Activated CD4-positive, alpha-beta T cell treated with anti-CD3 and anti-CD28 coated beads, Interleukin-2, amount 50 U/mL, for 4 hours (primary cell): ENCODE measurements around the gene NUAK1.

Experiments
- DNase-seq, 2 experiments: peaks; one replicate each; pipeline ENCODE4 v3.0.0-alpha.2; 2020

The NUAK1 gene

DNA sequence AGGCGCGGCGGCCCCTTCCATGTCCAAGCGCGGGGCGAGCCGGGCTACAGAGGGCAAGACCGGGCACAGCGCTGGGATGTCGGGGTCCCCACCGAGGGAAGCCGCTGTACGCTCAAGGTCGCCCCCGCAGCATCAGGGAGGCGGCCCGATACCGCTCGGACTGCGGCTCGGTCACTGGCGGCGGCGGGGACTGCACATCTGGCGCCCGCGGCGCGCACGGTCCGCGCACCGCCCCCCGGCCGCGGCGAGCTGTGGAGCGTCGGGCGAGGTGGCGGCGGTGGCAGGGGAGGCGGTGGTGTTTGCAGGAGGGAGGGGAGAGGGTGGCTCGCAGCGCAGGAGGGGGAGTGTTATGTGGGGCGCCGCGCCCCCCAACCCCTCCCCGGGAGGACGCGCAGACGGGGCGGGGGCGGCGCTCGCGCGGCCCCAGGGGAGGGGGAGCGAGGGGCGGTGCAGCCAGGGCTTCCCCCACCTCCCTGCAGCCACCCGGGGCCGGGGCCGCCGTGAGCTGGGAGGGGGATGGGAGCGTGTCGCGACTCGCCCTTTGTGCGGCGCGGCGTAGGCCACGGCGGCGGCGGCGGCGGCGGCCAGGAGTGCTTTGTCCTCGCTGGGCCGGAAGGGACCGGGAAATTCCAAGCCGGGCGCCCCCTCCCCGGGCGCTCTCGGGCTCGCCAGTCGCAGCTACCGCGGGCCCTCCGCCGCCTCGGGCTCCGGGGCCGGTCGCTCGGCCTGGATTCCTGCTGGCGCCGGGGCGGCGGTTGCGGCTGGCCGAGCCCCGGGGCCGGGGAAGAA, at the start of gene NUAK1:
NUAK1 (minus strand) TSS at position 322 of the 789 bp plus-strand sequence; CDS start at position 21, 301 bp downstream.
- DNase-seq: no peak

DNA sequence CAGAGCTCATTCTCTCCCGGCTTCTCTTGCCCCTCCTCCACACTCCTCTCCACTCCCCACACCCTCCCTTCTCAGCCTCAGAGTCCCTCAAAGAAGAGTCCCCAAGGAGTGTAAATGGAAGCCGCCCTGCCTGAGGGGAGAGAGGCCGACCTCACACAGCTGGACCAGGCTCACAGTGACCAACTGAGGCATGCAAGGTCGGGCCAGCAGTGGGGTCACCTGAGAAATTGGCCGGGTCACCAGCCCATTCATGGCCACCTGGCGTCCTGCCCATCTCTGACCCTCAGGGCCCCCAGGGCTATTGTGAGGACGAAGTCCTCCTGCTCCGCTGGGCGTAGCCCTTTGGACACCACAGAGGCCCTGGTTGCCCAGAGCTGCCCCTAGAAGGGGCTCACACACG, 49.5 kb upstream of the NUAK1 start:
- DNase-seq: no peak

DNA sequence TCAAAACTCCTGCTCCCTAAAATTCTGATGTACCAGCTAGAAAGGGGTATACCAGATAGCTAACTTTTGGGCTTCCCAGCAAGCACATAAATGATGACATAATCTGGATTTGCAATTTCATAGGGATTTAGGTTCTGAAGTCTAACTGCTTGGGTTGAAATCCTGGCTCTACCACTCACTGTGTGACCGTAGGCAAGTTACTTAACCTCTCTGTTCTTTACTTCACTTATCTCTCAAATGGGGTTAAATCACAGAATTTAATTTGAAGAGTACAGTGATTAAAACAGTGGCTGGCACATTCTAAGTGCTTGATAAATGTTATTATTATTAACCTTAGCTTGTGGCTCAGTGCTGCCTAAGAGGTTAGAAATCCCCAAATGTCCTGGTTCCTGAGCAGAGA, 49.1 kb upstream of the NUAK1 start:
- no peak for DNase-seq

DNA sequence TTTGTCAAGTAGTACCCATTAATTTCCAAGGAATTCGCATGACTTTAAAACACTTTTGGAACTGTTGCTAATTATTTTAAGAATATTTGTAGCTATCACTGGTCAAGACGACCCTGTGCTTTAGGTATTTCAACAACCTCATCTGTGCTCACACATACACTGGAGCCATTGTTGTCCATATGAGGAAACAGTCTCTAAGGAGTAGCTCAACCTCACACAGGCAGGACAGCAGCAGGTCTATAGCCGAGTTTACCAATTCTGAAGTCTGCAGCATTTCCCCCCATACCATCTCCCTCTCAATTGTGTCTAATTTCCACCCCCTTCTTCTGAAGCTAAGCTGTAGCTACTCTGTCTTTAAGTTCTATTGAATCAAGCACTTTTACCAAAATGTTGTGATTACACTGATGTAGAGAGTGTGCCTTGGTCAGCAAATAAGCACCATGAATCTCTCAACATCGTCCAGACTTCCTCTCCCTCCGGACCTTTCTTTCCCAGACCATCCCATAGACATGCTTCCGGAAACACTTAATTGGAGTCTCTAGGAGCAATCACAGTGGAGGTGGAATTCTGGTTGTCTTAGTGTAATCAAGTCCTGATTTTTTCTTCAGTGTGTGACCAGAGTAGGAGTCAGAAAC, 48.5 kb upstream of the NUAK1 start:
- DNase-seq: no peak

DNA sequence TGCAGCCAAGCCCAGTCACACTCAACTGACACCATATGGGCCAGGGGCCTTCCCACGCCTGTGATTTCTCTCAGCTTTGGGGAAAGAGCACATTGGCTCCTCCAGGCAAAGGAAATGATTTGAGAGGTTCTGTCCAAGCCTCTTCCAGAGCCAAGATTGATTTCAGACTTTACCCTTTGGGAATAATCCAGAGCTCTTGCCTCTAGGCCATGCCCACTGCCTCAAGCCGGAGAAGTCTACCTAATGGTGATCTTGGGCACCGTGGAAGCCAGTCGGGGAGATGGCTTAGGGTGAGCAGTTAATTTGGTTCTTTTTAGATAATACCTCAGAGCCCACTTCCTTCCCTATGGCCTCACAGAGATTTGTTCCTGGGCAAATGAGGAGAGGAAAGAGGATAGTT, 45.0 kb upstream of the NUAK1 start:
- DNase-seq: no peak

DNA sequence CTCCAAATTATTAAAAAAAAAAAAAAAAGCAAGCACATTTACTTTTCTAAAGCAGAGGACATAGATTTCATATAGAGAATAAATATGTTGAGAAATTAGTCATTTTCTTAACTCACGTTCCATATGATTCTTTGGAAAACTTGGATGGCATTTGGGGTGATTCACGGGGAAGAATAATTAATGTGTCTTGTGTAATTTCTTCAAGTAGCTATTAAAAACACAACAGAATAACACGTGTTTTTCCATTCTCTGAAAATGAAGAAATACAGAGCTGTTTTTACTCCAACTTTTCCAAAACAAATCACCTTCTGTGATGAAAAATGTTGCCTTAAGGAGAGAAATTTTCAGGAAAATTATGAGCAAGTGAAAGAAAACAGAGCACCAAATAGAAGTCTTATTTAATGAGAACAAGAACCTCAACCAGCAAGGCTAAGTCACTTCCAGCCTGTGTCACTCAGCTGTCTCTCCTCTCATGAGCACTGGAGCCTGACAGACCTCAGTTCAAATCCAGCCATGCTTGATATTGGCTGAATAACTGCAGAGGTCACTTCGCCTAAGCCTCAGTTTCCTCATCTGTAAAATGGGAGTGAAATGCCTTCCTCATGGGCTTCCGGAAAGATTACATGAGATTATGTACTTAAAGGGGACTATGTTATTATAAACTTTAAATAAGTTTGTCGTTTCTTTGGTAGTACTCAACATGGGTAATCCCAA, 42.8 kb upstream of the NUAK1 start:
- no peak for DNase-seq

DNA sequence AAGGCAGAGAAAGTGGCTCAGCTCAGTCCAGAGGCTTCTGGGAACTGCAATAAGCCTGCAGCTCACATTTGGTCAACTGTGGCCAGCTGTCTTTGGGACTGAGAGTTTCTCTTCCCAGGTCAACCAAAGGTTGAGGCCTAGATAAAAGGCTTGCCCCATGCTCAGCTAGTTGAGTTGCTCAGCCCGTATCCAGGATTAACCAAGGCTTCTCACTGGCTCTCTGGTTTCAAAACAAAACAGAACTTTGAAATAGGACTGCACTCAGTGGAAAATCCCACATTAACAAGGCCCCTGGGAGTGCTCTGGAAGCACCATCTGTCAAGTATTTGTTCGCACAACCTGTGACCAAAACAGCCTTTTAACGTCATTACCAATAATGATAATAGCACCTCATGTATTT, 40.3 kb upstream of the NUAK1 start:
- DNase-seq: no peak

DNA sequence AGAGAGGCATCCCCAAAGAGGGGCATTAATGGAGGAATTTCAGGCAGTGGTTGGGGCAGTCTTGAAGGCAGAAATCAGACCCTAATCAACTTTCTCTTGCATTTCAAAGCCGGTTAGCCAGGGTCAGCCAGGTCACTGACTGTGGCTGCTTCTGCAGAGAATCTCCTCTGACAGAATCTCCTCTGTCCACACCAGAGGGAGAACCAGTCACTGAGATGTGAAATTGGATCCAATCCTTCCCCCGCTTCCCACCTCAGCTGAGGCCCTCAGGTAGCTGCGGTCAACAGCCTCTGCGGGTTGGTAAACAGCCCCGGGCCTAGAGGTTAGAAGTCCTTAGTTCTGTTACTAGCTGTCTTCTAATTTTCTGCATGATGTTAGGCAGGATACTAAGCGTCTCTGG, 39.8 kb upstream of the NUAK1 start:
- no peak for DNase-seq

DNA sequence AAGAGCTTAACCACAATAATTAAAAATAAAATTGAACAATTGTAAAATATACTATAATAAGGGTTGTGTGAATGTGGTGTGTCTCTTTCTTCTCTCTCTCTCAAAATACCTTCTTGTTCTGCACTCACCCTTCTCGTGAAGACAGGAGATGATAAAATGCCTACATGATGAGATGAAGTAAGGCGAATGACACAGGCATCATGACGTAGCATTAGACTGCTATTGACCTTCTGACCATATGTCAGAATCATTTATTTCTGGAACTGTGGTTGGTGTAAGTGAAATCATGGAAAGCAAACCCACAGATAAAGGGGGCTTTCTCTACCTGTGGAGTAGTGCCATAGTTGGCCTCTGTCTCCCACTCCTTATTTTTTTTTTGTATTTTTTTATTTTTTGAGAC, 37.8 kb upstream of the NUAK1 start:
- no peak for DNase-seq

DNA sequence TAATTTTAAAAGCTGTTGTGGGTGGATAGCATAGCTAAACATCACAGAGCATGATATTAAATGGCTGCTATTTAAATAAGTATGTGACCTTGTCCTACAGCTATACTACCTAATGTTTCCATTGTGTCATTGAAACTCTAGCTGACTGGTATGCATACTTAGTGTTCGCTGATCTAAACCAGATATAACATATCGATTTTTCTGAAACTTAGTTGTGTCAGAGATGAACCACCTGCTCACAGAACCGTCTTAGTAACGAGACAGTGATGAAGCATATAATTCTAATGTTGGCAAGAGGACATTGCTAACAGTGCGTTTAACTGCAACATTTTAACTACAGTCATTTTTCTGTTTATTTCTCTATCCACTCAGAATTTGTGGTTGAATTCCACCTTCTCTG, 36.1 kb upstream of the NUAK1 start:
- DNase-seq: no peak

DNA sequence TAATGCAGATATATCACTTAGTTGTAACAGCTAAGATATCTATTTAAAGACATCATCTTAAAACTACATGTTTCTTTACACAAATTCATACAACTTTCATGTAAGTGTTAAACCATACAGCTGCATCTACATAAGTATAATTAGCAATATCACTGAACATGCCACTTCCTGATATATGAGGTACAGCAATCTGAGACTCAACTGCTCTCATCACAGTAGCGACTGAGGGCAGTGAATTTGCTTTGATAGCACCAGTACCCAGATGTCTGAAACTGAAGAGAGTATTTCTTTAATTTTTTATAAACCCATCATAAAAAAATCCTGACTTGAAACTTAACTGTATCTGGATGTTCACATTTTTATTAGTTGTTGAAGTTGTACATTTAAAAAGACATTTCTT, 34.7 kb upstream of the NUAK1 start:
- no peak for DNase-seq

DNA sequence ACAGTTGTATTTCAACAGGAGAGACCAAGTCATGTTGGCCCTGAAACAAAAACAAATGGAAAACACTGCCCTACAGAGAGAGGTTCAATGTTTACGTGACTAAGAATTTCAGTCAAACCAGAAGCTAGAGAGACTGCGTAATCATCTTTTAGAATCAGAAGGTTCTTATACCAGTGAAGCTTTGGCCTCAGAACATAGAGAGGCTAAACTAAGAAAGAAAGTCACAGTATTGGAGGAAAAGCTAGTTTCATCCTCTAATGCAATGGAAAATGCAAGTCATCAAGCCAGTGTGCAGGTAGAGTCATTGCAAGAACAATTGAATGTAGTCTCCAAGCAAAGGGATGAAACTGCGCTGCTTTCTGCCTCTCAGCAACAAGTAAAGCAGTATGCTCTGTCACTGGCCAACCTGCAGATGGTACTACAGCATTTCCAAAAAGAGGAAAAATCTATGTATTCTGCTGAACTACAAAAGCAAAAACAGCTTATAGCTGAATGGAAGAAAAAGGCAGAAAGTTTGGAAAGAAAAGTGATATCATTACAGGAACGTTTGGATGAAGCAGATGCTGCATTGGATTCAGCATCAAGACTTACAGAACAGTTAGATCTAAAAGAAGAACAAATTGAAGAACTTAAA, 32.5 kb upstream of the NUAK1 start:
- DNase-seq: no peak

DNA sequence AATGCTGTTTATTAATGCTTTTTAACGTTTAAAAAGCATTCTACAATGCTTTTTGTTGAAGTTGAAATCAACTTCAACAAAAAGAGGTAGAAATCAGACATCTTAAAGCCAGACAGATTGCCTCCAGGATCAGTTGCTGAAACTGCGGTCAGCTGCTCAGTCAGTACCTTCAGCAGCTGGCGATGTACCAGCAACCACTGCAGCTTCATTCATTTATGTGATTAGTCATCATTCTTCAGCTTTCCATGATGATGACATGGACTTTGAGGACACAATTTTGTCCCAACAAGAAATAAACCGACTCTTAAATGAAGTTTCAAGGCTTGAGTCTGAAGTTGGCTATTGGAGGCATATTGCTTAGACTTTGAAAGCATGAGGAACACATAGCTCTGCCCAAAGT, 31.5 kb upstream of the NUAK1 start:
- no peak for DNase-seq

DNA sequence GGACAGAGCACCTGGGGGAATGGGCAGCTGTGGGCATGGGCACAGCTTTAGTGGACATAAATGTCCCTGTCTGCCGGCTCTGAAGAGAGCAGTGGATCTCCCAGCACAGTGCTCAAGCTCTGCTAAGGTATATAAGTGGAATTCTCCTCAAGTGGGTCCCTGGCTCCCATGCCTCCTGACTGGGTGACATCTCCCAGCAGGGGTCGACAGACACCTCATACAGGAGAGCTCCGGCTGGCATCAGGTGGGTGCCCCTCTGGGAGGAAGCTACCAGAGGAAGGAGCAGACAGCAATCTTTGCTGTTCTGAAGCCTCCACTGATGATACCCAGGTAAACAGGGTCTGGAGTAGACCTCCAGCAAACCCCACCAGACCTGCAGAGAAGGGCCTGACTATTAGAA, 25.0 kb upstream of the NUAK1 start:
- no peak for DNase-seq

DNA sequence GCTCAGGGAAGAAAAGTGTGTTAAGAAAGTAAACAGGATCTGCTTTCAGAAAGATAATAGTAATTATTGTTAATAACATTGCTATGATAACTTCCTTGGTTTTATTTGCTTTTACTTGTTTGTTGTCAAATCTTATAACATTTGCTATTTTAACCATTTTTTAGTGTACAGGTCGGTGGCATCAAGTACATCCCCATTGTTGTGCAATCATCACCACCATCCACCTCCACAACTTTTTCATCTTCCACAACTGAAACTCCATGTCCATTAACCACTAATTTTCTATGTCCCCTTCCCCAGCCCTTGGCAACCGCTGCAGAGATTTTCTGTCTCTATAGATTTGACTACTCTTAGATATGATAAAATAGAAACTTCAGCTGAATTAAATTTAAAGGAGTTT, 22.7 kb upstream of the NUAK1 start:
- DNase-seq: no peak

DNA sequence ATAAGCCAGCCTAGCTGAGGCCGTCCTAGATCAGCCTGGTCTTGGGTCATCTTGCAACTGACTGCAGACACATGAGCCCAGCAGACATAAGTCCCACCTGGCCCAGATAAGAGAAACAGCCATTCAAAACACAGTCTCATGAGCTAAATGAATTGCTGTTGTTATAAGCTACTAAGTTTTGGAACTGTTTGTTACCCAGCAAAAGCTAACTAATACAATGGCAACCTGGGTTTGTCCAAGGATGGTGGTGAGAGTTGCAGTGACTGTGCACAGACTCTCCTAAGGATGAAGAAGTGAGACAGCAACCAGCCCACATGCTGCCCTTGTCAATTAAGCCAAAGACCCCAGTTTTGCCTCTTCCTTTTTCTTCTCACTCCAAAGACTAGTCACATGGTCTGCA, 22.2 kb upstream of the NUAK1 start:
- DNase-seq: no peak

DNA sequence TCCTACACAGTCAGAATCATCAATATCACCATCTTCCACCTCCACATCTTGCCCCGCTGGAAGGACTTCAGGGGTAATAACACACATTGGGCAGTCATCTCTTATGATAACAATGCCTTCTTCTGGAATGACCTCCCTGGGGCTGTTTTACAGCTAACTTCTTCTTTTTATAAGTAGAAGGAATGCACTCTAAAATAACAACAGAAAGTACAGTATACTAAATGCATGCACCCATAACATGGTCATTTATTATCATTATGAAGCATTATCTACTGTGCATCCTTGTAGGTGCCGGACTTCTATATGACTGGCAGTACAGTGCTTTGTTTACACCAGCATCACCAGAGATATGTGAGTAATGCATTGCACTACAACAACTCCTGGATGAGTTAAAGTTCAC, 19.0 kb upstream of the NUAK1 start:
- DNase-seq: no peak

DNA sequence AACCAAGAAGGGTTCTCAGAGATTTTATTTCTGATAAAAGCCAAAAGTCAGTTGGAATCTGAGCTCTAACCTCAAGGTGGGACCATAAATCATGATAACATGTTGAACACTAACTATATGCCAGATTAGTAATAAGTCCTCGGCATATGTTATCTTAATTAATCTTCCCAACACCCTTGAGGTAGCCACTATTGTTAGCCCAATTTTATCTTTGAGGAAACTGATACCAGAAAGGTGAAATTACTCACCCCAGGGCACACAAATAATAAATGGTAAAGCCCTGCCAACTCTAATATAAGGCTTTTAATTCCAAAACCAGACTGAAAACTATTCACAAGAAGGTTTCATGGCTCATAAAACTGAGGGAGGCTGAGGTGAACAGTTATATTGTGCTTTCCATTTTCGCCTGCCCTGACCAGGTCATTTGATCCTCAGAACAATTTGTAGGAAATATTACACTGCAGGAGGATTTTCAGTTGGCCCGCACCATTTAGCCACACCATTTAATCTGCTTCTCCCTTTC, 16.1 kb upstream of the NUAK1 start:
- no peak for DNase-seq

DNA sequence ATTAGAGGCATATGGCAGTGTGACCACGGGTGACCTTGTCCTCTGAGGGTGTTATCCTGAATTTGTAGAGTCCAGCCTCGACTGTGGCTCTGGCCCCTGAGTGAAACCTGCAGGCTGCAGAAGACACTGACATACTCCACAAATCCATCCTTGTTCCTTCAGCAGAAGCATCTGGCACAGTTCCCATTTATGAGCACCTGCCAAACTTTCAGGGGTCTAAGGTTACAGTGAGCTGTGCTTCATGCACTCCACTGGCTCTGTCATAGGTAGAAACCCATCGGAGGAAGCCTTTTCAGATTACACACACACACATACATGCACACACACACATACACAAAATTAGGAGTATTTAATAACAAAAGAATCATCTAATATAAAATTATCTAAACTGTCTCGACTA, 13.6 kb upstream of the NUAK1 start:
- no peak for DNase-seq

DNA sequence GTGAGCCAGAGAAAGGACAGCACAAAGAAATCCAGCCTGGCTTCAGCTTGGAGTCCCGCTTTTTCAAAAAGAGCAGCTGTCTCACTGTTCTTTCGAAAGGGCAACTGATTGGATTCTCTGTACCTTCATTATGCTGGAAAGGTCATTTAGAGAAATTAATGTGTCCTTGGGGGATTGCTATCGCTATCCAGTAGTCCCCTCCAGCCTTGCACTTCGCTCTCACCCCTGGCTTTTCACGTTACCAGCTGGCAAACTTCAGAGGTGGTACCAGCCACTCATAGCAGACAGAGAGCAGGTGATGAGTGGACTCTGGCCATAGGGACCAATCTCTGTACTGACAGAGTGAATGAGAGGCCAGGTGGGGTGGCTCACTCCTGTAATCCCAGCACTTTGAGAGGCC, 11.8 kb upstream of the NUAK1 start:
- DNase-seq: no peak

DNA sequence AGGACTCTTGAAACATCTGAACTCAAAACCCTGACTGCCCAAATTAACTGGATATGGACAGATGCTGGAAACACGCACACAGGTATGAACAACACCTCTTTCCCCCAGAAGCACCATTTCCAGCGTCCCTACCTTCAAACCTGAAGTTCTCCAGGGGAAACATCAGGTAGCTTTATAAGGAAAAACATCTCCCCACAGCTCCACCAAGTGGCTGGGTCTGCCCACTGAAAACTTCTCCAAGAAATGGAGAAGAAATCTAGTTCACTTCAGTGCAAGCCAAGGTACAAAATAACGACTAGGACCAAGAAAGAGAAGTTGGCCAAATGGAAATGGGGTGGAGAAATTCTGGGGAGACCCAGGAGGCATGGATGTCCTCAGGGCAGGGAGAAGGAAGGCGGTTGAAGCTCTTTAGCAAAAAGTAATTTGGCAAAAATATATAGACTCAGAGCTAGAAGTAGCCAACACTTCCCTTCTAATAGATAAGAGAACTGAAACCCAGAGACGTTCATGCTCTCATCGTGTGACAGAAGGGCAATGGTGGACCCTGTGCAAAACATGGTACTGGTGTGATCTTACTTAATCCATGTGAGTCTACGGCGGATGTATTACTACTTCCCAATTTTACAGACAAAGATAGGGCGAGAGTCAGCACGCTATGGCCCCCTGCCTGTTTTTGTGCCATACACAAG, 10.5 kb upstream of the NUAK1 start:
- DNase-seq: no peak

DNA sequence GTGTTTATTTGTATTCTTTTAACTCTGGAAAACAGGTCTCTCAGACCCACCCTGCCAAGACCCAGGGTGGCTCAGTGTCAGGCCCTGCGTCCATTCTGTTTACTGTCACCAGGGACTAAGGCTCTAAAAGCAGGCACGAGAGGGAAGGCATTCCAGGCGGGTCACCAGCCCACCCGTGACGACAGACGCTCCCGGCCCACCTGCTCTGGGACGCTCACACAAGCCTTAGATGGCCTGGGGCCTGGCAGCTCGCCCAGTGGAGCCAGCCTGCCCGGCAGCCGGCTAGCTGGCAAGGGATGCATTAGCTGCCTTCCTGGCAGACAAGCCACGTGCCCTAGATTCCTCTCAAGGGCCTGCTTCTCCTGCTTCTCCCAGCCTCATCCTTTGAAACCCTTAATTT, 9.2 kb upstream of the NUAK1 start:
- DNase-seq: no peak

DNA sequence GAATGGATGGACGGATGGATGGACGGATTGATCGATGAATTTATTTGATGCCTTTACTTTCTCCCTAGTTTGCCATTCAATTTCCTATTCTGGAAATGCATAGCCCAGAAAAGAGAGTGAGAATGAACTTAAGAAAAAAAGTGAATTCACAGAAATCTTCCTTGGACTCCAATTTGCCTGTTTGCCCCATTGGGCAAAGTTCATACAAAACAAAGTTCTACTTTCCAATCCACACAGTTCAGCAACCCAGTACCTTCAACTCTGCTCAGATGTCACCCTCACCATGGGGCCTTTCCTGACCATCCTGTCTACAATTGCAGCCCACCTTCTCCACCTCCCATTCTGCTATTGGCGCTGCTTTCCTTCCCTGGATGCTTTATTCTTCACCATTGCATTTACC, 8.2 kb upstream of the NUAK1 start:
- no peak for DNase-seq
